GM12874 (cell line): ENCODE results near the gene SH2D4B.

Experiments
- CTCF ChIP-seq: IDR thresholded peaks from 2 replicates; pipeline ENCODE4 v1.5.1; 2011; ENCODE audit warnings: low read depth, mild to moderate bottlenecking, control low read depth, low read length, moderate library complexity; ENCODE audit not compliant: insufficient read depth

SH2D4B gene

GRCh38 chr10:80581469-80581835, 43.8 kb downstream of the SH2D4B start:
- no peak for TF ChIP-seq CTCF

GRCh38 chr10:80582286-80582960, 44.7 kb downstream of the SH2D4B start:
- TF ChIP-seq CTCF = no peak

GRCh38 chr10:80583685-80584084, 46.0 kb downstream of the SH2D4B start:
- no peak for TF ChIP-seq CTCF

- no peak for TF ChIP-seq CTCF
These were observed 48.1 kb downstream of the SH2D4B start for GRCh38 chr10:80585812-80586211.

- TF ChIP-seq CTCF = no peak
These were observed 50.8 kb downstream of the SH2D4B start for GRCh38 chr10:80588546-80588945.

GRCh38 chr10:80589726-80590373, 52.1 kb downstream of the SH2D4B start:
- TF ChIP-seq CTCF = no peak

- no peak for TF ChIP-seq CTCF
These were observed 53.0 kb downstream of the SH2D4B start for GRCh38 chr10:80590585-80591125.
